CD4-positive, alpha-beta T cell treated with Interleukin-15 for 4 hours (primary cell): ENCODE data around the gene NDUFB5.
A peak's percentile ranks its signal among the peaks of the same experiment; 100 is the strongest.

Experiments used
- DNase-seq: peaks from one replicate; pipeline ENCODE4 v3.0.0-alpha.2; 2020; ENCODE audit warnings: low spot score

NDUFB5 gene

GRCh38 chr3:179604321-179605078 lies at the start of gene NDUFB5, which contains the start of gene MRPL47:
NDUFB5 (plus strand) TSS chr3:179604794; CDS start chr3:179604816, 22 bp downstream.
MRPL47 (minus strand) TSS chr3:179604638; CDS start chr3:179604624, 14 bp downstream.
- DNase-seq: peak; percentile 94

DNA sequence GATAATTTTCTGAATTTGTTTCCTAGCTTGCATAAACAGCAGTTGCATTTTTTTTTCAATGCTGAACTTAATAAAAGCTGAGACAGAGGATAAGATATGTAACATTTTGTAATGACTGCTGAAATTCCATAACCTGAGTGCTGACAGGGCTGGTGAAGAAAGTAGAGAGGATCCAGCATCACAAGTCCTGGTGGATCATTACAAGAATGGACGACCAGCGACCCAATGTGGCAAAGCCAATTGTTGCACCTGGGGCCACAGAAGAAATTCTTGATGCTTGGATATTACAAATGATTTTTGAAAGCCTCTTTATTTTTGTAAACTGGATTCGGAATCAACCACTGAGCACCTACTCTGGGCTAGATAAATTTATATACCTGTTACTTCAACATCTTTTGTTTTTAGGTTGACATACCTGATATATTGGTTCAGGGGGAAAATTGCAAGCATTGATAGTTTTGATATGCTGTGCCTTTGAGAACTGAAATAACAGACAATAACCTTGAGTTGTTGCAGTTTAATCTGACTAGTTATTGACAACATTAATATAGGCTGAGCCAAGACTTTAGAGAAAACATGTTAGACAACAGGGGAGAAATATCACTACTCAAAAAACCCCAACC lies 45.7 kb upstream of the NDUFB5 start:
- DNase-seq: peak; percentile 46

GRCh38 chr3:179560791-179561190 lies 43.8 kb upstream of the NDUFB5 start:
- DNase-seq: no peak

GRCh38 chr3:179562591-179563270 lies 41.9 kb upstream of the NDUFB5 start, which contains the start of gene ACTL6A:
ACTL6A (plus strand) TSS chr3:179562926; CDS start chr3:179563093, 167 bp downstream.
- DNase-seq: peak; percentile 100

DNA sequence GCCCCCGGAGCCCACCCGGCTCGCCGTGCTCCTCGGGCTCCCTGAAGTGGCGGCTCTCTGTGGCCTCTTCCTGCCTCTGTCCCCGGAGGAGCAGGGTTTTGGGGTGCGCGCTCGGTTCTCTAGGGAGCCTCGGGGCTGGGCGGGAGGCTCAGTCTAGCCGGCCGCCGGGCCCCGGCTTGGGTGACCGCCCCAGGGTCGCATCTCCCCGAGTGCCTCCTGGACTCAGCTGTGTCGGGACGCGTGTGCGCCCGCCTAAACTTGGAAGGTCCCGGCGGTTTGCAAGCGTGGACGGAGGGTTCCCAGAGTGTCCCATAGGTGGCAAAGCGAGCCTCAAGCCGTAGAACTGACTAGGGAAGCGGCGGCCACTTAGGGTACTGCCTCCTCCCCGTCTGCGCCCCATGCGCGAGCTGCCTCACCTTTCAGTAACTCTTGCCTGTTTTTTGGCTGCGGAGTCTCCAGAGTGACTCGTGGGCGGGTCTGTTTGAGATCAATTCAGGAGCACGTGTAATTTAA lies 41.3 kb upstream of the NDUFB5 start:
- peak; percentile 64 for DNase-seq

DNA sequence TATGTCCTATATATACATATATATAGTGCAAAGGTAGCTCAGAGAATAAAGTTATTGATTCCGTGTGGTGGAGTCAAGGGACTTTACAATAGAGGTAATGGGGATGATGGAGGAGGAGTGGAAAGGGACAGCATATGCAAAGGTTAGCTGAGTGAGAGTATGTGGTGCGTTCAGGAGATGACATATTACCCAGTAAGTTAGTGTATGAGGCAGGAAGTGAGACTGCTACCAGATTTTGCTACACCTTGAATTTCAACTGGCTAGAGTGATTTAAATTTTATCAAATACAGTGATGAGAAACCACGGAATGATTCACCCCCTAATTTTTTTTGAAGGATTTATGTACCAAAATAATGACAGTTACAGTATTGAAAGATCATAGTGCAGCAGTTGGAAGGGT lies 39.1 kb upstream of the NDUFB5 start:
- peak; percentile 16 for DNase-seq

- DNase-seq: no peak
Measured at GRCh38 chr3:179580992-179581391, 23.6 kb upstream of the NDUFB5 start.

DNA sequence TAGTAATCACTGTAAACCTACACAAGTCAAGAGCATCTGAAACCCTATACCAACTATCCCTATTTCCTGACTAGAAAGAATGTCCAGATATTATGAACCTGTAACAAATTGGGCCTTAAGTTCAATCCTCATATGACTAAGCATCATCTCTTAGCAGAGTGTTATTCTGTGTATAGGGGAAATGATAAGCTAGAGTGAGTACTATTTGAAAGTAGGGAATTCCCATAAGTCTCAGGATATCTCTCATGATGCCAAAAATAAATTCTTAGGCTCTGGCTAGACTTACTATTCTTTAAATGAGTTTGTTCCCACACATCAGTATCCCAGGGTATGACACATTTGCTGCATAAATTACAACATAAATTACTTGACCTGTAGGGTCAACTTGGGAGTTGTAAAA lies 15.5 kb upstream of the NDUFB5 start:
- no peak for DNase-seq

- DNase-seq: no peak
Measured at GRCh38 chr3:179590669-179591068, 13.9 kb upstream of the NDUFB5 start.

GRCh38 chr3:179591313-179591712 lies 13.3 kb upstream of the NDUFB5 start:
- DNase-seq: no peak

DNA sequence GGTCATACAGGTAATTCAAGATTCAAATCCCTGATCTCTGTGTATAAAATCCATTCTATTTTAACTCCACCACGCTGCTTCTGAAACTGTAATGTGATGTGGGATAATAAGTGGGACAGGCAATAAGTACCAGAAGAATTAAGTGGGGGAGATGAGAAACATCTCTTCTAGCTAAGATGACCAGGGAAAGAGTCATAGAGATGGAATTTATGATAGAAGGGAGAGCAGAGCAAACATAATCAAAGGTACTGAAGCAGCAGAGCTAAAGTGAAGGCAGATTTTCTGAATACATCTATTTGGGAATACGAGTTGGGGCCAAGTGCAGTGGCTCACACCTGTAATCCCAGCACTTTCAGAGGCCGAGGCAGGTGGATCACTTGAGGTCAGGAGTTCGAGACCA lies 5.1 kb upstream of the NDUFB5 start:
- DNase-seq: no peak

GRCh38 chr3:179603321-179603720 lies 1.3 kb upstream of the NDUFB5 start:
- DNase-seq: no peak

- no peak for DNase-seq
Measured at GRCh38 chr3:179603831-179604230, 763 bp upstream of the NDUFB5 start.

DNA sequence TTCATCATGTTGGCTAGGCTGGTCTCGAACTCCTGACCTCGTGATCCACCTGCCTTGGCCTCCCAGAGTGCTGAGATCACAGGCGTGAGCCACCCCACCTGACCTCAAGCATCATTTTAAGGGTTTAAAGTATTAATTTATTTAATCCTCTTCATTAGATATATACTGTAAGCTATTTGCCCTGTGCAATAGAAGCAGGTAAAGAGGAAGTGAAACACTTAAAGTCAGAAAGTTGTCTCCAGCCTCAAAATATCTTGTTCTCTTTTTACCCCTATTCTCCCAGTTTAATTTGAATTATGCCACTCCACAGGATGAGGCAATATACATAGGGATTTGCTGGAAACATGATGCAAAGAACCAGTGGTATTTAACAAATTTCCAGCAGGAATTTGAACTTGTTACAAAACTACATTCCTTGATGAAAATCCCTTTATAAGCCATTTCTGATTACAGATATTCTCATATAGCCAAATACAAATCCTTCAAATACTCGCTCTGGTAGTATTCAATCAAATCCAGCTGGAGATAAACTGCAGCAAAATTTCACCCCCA lies 2.0 kb downstream of the NDUFB5 start:
- no peak for DNase-seq

GRCh38 chr3:179608931-179609720 lies 4.5 kb downstream of the NDUFB5 start:
- peak; percentile 55 for DNase-seq

DNA sequence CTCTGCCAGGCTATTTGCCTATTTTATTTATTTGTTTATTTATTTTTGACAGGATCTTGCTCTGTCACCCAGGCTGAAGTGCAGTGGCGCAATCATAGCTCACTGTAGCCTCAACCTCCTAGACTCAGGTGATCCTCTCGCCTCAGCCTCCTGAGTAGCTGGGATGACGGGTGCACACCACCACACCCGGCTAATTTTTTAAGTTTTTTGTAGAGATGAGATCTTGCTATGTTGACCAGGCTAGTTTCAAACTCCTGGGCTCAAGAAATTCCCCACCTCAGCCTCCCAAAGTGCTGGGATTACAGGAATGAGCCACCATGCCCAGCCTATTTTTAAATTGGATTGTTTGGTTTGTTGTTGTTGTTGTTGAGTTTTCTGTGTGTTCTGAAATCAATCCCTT lies 5.5 kb downstream of the NDUFB5 start:
- no peak for DNase-seq

DNA sequence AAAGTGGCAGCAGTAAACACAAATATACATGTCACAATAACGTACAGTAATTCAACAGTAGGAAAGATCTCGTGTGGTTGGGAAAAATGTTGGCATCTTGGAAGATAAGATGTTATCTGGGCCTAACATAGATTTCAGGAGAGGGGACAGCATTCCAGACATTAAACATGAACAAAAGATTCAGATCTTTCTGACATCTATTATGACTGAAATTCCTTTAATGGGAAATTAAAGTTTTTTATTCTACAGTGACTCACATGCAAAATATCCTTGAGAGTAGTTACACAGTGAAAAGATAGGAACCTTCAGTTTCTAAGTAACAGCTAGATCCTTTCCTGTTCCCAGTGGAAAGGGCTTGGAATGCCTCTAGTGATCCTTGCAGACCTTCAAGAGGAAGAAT lies 9.2 kb downstream of the NDUFB5 start:
- DNase-seq: no peak

GRCh38 chr3:179615458-179616173 lies 11.0 kb downstream of the NDUFB5 start:
- no peak for DNase-seq

- DNase-seq: no peak
Measured at GRCh38 chr3:179622023-179622422, 17.4 kb downstream of the NDUFB5 start.

DNA sequence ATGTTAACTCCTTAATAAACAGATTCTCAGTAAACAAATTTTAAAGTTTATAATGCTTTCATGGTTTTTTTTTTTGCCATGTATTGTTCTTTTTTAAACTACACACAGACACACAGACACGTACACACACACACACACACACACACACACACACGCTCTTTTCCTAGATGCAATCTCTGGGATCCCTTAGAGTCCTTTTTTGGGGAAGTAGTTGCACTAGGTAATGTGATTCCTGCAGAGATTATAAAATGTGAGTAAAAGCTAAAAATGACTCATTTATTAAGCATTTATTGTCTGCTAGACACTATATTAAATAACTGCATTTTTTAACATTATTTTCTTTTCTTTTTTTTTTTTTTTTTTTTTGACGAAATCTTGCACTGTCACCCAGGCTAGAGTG lies 19.9 kb downstream of the NDUFB5 start:
- DNase-seq: no peak
